Renal cortex interstitium (tissue), 15 donors: ENCODE data around the gene FLVCR1. TPM values are rescaled to one million over a fixed set of nuclear protein-coding genes. Genes with fewer than 3 reads are reported as not detected.
"Not testable (repeated sequence)": the region's sequence is repeated elsewhere in the genome, so short reads cannot be mapped to it uniquely, and the experiment has no call there.

ENCODE experiments used
- DNase-seq, 11 donors: peaks; one replicate each; pipeline ENCODE4 v3.0.0-alpha.2; 2013; ENCODE audit warnings: low read depth in 9 of 11, low spot score in 4 of 11; ENCODE audit errors: extremely low read depth in 1 of 11
- long read RNA-seq, 16 experiments: transcript quantifications; one replicate each; lab custom pipeline, GENCODE V29; 2026
- polyA plus RNA-seq, 3 donors: library from polyadenylated mRNA; unstranded; fragments of 120-200 nt; gene quantifications; one replicate each; pipeline ENCODE4 v1.2.1, GENCODE V29; 2013; ENCODE audit not compliant: insufficient read length in 3 of 3

Gene FLVCR1
- 10 to 100 TPM; 19.7 to 32.2 (median 31.7) TPM for polyA plus RNA-seq
- long read RNA-seq, donor 1: 0 reads
- long read RNA-seq, donor 2, full-length matches to known transcripts: 1 of 8 reads
- long read RNA-seq, donor 2, partial matches to known transcripts: 7 of 8 reads
- long read RNA-seq, donor 2, other reads (novel, unspliced or antisense): 0 of 8 reads
- long read RNA-seq, donor 3, full-length matches to known transcripts: 1 of 15 reads
- long read RNA-seq, donor 3, partial matches to known transcripts: 14 of 15 reads
- long read RNA-seq, donor 3, other reads (novel, unspliced or antisense): 0 of 15 reads
- long read RNA-seq, donor 4: 0 reads
- long read RNA-seq, donor 5: 0 reads
- long read RNA-seq, donor 6, full-length matches to known transcripts: 1 of 1 reads
- long read RNA-seq, donor 6, partial matches to known transcripts: 0 of 1 reads
- long read RNA-seq, donor 6, other reads (novel, unspliced or antisense): 0 of 1 reads
- long read RNA-seq, donor 7, full-length matches to known transcripts: 3 of 3 reads
- long read RNA-seq, donor 7, partial matches to known transcripts: 0 of 3 reads
- long read RNA-seq, donor 7, other reads (novel, unspliced or antisense): 0 of 3 reads
- long read RNA-seq, donor 8, full-length matches to known transcripts: 3 of 12 reads
- long read RNA-seq, donor 8, partial matches to known transcripts: 9 of 12 reads
- long read RNA-seq, donor 8, other reads (novel, unspliced or antisense): 0 of 12 reads
- long read RNA-seq, donor 9: 0 reads
- long read RNA-seq, donor 10, full-length matches to known transcripts: 2 of 2 reads
- long read RNA-seq, donor 10, partial matches to known transcripts: 0 of 2 reads
- long read RNA-seq, donor 10, other reads (novel, unspliced or antisense): 0 of 2 reads
- long read RNA-seq, donor 11, full-length matches to known transcripts: 2 of 2 reads
- long read RNA-seq, donor 11, partial matches to known transcripts: 0 of 2 reads
- long read RNA-seq, donor 11, other reads (novel, unspliced or antisense): 0 of 2 reads
- long read RNA-seq, donor 12, full-length matches to known transcripts: 2 of 2 reads
- long read RNA-seq, donor 12, partial matches to known transcripts: 0 of 2 reads
- long read RNA-seq, donor 12, other reads (novel, unspliced or antisense): 0 of 2 reads
- long read RNA-seq, donor 13, full-length matches to known transcripts: 2 of 8 reads
- long read RNA-seq, donor 13, partial matches to known transcripts: 6 of 8 reads
- long read RNA-seq, donor 13, other reads (novel, unspliced or antisense): 0 of 8 reads
- long read RNA-seq, donor 14: 0 reads
- long read RNA-seq, donor 15: 0 reads
- long read RNA-seq, donor 16, full-length matches to known transcripts: 9 of 15 reads
- long read RNA-seq, donor 16, partial matches to known transcripts: 6 of 15 reads
- long read RNA-seq, donor 16, other reads (novel, unspliced or antisense): 0 of 15 reads

- DNase-seq: peak; percentile 88 to 97 (median 95)
Measured at GRCh38 chr1:212857992-212858460, at the start of gene FLVCR1. Gene FLVCR1 (plus strand): TSS chr1:212858275. CDS start chr1:212858453, 178 bp downstream.

DNA sequence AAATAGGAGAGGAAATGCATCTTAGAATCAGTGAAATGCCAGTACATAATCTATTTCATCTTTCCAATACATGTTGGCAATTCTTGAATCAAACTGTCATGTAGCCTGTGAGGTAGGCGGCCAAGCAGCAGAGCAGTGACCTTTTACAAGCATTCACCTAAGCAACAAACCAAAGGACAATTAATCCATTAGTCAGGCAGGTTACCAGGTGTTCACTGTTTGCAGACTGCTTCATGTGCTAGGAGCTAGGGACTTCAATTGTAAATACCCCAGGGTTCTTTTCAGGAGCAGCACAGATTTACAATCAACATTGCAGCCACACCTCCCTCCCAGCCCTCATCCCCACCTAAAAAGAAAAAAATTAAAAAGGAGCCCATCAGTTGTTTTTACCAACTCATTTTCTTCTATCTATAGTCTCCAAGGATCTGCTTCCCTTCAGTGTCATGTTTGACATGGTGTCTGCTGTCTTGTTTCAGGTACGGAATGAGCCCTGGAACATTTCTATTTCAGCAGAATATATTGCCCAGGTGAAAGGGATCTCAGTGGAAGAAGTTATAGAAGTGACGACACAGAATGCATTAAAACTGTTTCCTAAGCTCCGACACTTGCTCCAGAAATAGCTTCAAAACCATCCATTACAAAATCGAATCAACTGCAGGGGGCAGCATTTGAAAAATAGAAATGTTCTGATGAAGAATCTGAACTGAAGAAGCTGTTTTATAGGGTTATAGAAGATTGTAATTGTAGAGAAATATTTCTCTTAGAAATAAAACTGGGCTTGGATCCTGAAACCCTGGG, 43.3 kb upstream of the FLVCR1 start:
- DNase-seq: no peak

- DNase-seq: no peak
Measured at GRCh38 chr1:212816567-212817278, 41.4 kb upstream of the FLVCR1 start.

DNA sequence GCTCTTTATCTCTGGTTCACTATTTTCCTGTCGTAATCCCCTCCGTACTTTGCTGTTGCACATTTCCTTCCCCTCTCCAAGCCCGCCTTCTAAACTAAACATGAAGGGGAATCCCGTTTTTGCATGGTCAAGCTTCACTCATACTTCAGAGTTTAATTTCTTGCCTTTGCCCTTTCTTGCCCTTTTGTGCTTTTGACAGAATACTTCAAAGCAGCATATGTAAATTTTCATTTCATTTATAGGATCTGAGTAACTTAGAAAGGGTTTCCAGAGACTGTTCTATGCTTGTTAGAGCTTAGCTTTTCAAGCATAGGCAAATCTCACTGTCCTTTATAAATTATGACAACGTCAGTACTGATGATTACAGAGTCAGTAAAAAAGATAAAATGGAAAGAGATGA, 38.3 kb upstream of the FLVCR1 start:
- no peak for DNase-seq

- no peak for DNase-seq
Measured at GRCh38 chr1:212820969-212821368, 37.1 kb upstream of the FLVCR1 start.

GRCh38 chr1:212822956-212823355, 35.1 kb upstream of the FLVCR1 start:
- no peak for DNase-seq

- no peak for DNase-seq
Measured at GRCh38 chr1:212824201-212824600, 33.9 kb upstream of the FLVCR1 start.

DNA sequence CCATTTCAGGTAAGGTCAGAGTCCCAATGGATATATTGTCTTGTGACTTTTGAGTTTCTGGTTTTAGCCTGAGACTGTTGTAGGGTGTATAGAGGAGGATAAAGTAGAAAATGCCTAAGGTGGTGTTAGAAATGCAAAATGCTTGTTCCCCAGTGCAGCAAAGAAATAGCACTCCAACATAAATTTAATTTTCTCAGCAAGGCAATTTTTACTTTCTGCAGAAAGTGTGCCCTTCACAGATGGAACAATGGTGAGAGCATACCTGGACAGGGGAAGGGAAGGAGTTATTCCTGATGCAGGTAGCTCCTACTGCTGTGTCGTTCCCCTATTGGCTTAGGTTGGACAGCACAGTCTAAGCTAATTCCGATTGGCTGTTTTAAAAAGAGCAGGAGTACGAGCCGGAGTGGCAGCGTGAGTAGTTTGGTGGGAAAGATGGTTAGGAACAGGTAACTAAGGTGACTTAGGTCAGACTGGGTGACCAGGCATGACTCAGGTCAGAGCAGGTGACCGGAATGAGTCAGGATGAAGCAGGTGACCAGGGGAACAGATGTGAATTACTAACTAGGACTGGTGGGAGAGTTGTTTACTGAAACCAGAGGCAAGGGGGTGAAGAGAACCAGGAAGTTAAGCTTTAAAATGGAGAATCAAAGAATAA, 32.1 kb upstream of the FLVCR1 start:
- no peak for DNase-seq

GRCh38 chr1:212827171-212827776, 30.8 kb upstream of the FLVCR1 start:
- DNase-seq: no peak

GRCh38 chr1:212827831-212828278, 30.2 kb upstream of the FLVCR1 start:
- DNase-seq: no peak

GRCh38 chr1:212828395-212828794, 29.7 kb upstream of the FLVCR1 start:
- DNase-seq: no peak

DNA sequence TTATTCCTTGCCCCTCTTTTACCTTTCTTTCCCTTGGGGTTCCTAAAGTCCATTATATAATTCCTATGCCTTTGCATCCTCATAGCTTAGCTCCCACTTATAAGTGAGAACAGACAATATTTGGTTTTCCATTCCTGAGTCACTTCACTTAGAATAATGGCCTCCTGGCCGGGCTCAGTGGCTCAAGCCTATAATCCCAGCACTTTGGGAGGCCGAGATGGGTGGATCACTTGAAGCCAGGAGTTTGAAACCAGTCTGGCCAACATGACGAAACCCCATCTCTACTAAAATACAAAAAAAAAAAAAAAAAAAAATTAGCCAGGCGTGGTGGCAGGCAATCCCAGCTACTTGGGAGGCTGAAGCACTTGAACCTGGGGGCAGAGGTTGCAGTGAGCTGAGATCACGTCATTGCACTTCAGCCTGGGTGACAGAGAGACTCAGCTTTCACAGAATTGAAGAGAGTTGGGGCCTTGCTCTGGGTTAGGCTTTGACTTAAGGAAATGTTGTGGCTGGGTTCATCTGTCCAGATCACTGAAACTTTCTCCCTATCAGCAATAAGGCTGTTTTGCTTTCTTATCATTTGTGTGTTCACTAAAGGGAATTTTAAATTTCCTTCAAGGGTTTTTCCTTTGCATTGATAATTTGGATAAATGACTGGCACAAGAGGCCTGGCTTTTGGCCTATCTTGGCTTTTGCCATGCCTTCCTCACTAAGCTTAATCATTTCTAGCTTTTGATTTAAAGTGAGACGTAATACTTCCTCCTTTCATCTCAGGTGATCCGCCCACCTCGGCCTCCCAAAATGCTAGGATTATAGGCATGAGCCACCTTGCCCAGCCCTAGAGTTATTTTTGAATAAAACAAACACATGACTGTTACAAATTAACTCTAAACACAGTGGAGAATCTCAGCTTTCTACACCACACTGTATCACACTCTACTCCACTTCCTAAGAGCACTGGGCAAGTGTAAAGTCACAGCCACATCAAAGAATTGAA, 24.6 kb upstream of the FLVCR1 start:
- peak in 1 of 11 donors; percentile 11 for DNase-seq

GRCh38 chr1:212838145-212838544, 19.9 kb upstream of the FLVCR1 start:
- no peak for DNase-seq

- not testable (repeated sequence) for DNase-seq
Measured at GRCh38 chr1:212844521-212844920, 13.6 kb upstream of the FLVCR1 start.

GRCh38 chr1:212847549-212847948, 10.5 kb upstream of the FLVCR1 start, which contains the start of gene SPATA45:
Gene SPATA45 (minus strand): TSS chr1:212847649. CDS start chr1:212836149, 11,500 bp downstream.
- no peak for DNase-seq
